ENCODE measurements around the gene SARS1.

SARS1 gene

DNA sequence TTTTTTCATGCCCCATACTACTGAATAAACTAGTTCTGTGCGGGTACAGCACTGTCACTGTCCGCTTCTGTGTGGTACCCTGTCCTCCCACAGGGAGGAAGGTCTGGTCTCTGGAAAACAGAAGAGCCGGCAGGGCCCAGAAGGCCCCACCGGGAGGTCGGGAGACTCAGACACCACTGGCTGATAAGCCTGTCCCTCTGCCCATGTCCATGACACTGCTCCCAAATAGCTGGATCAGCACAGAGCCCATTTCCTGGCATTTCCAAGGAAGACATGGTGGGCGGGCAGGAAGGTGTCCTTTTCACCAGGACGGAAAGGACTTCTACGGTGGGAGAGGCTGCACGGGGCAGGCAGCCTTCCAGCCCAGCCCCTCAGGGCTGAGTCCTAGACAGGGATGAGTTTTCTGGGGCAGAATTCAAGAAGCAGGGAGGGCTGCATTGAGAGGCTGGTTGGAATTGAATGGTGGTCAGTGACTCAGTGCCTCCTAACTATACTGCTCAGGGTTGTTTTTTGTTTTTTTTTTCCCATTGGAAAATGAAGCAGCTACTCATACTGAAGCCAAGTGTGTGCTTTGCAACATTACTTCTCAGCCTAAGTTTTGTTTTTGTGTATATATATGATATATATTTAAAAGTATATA, 62.1 kb downstream of the SARS1 start:
- Histone ChIP-seq H3F3A (ENCODE audit: low read depth) (no peaks in the 10 kb centered on the region), H4K20me1 (ENCODE audit: insufficient read depth, low read length, poor library complexity, severe bottlenecking) (no peaks in the 10 kb centered on the region), H3K4me3 (ENCODE audit: low read length, poor library complexity, severe bottlenecking) (no peak overlapping the region), H3K36me3 (ENCODE audit: insufficient read depth, low read length) (no peaks in the 10 kb centered on the region), H2AFZ (ENCODE audit: low read length) (no peak overlapping the region), H3K4me2 (ENCODE audit: low read depth, low read length, poor library complexity, severe bottlenecking) (no peak overlapping the region), H3K4me1 (ENCODE audit: insufficient read depth, low read length, poor library complexity, severe bottlenecking) (peaks cover 14% of the 10 kb centered on the region), H3K9ac (ENCODE audit: low read depth, low read length, poor library complexity, severe bottlenecking) (no peak overlapping the region), H3K79me2 (ENCODE audit: insufficient read depth, low read length) (peaks cover 14% of the 10 kb centered on the region), H3K9me3 (ENCODE audit: insufficient read depth, low read depth, low read length) (no peaks in the 10 kb centered on the region), H3K27me3 (ENCODE audit: insufficient read depth, low read length, poor library complexity, severe bottlenecking) (no peaks in the 10 kb centered on the region), H3K9me2 (replicated peaks; ENCODE audit: low read depth, low read length) (no peaks in the 10 kb centered on the region)
- no peak for TF ChIP-seq EZH2phosphoT487 (IDR thresholded peaks at IDR 0.05; ENCODE audit: borderline replicate concordance)
- TF ChIP-seq, protein P1, sequence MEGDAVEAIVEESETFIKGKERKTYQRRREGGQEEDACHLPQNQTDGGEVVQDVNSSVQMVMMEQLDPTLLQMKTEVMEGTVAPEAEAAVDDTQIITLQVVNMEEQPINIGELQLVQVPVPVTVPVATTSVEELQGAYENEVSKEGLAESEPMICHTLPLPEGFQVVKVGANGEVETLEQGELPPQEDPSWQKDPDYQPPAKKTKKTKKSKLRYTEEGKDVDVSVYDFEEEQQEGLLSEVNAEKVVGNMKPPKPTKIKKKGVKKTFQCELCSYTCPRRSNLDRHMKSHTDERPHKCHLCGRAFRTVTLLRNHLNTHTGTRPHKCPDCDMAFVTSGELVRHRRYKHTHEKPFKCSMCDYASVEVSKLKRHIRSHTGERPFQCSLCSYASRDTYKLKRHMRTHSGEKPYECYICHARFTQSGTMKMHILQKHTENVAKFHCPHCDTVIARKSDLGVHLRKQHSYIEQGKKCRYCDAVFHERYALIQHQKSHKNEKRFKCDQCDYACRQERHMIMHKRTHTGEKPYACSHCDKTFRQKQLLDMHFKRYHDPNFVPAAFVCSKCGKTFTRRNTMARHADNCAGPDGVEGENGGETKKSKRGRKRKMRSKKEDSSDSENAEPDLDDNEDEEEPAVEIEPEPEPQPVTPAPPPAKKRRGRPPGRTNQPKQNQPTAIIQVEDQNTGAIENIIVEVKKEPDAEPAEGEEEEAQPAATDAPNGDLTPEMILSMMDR (conservative IDR thresholded peaks at IDR 0.05; ENCODE audit: low read length): no peak

DNA sequence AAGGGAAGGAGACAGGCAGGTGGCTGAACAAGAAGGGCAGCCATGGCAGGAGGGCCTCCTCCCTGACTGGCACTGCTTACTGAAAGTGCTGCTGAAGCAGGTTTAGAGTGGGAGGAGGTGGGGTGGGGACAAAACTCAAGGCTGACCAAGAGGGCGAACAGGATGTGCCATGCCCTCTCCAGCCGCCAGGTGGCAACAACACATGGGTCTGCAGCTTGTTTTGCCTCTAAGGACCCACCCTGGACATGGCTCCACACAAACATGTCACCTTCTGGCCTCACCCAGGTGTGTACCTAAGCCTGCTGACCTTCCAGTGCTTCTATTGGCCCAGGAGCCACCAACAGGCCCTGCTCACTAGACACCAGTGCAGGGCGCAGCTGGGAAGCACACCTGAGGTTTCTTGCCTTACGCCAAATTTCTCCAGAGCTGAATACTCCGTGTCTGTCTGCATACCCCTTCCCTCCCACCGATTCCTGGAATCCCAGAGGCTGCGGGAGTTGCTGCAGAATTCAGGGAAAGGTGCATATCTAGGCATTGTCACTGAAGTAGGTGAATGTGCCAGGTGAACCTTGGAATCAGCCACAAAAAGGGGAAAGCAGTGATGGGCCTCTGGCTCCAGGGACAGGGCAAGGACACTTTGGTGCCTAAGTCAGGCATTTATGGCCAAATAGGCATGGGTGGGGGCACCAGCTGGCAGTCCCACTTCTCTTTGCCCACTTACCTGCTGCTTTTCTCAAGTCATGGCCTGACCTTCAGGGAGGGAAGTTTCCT, 63.9 kb downstream of the SARS1 start:
- TF ChIP-seq EZH2phosphoT487 (IDR thresholded peaks at IDR 0.05; ENCODE audit: borderline replicate concordance): no peak
- TF ChIP-seq, protein P1 (conservative IDR thresholded peaks at IDR 0.05; ENCODE audit: low read length): peak; percentile 91
- H3K36me3 ChIP-seq (ENCODE audit: insufficient read depth, low read length): no peaks in the 10 kb centered on the region
- H3K27me3 ChIP-seq (ENCODE audit: insufficient read depth, low read length, poor library complexity, severe bottlenecking): no peaks in the 10 kb centered on the region
- peaks cover 32% of the 10 kb centered on the region for H3K79me2 ChIP-seq (ENCODE audit: insufficient read depth, low read length)
- no peak overlapping the region for H3K4me2 ChIP-seq (ENCODE audit: low read depth, low read length, poor library complexity, severe bottlenecking)
- H3K4me1 ChIP-seq (ENCODE audit: insufficient read depth, low read length, poor library complexity, severe bottlenecking): peaks cover 29% of the 10 kb centered on the region
- H3K4me3 ChIP-seq (ENCODE audit: low read length, poor library complexity, severe bottlenecking): no peak overlapping the region
- H3K9me3 ChIP-seq (ENCODE audit: insufficient read depth, low read depth, low read length): no peaks in the 10 kb centered on the region
- no peaks in the 10 kb centered on the region for H4K20me1 ChIP-seq (ENCODE audit: insufficient read depth, low read length, poor library complexity, severe bottlenecking)
- H3F3A ChIP-seq (ENCODE audit: low read depth): no peaks in the 10 kb centered on the region
- H2AFZ ChIP-seq (ENCODE audit: low read length): peak overlapping the region; percentile 35; the same call in 1 of the 2 replicates
- no peak overlapping the region for H3K9ac ChIP-seq (ENCODE audit: low read depth, low read length, poor library complexity, severe bottlenecking)
- H3K9me2 ChIP-seq (replicated peaks; ENCODE audit: low read depth, low read length): no peaks in the 10 kb centered on the region

DNA sequence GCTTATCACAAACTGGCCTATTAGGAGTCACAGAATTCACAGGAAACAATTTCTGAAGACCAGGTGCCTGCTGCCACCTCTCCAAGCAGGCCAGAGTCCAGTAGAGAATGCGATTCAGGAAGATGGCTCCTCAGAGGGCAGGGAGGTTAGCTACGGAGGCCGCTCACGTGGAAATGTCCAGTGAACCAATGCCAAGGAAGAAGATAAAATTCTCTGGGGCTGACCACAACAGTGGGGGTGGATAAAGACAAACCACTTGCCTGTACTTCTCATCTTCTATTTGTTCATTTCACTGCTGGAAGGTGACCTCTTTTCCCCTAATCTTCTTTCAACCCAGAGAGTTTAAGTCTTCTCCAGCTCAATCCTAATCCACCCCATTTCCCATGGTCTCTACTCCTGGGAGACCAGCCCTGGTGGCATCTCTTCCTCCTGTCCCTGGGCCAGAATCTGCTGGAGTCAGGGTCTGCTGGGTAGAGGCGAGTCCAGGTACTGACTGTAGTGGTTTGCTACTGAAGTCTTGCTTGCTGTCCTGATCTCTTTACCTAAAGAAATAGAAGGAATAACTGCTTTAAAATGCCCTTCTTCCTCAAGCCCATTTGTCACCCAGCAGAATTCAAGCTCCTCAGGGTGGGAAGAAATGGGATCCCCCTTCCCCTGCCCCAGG, 66.0 kb downstream of the SARS1 start:
- peaks cover 35% of the 10 kb centered on the region for H3K79me2 ChIP-seq (ENCODE audit: insufficient read depth, low read length)
- TF ChIP-seq, protein P1 (conservative IDR thresholded peaks at IDR 0.05; ENCODE audit: low read length): no peak
- TF ChIP-seq EZH2phosphoT487 (IDR thresholded peaks at IDR 0.05; ENCODE audit: borderline replicate concordance): no peak
- no peaks in the 10 kb centered on the region for H4K20me1 ChIP-seq (ENCODE audit: insufficient read depth, low read length, poor library complexity, severe bottlenecking)
- H3K4me1 ChIP-seq (ENCODE audit: insufficient read depth, low read length, poor library complexity, severe bottlenecking): peaks cover 41% of the 10 kb centered on the region
- H3K4me2 ChIP-seq (ENCODE audit: low read depth, low read length, poor library complexity, severe bottlenecking): peak overlapping the region; percentile 94
- peak overlapping the region; percentile 86 for H3K4me3 ChIP-seq (ENCODE audit: low read length, poor library complexity, severe bottlenecking)
- no peaks in the 10 kb centered on the region for H3F3A ChIP-seq (ENCODE audit: low read depth)
- no peaks in the 10 kb centered on the region for H3K27me3 ChIP-seq (ENCODE audit: insufficient read depth, low read length, poor library complexity, severe bottlenecking)
- no peaks in the 10 kb centered on the region for H3K9me3 ChIP-seq (ENCODE audit: insufficient read depth, low read depth, low read length)
- H3K9ac ChIP-seq (ENCODE audit: low read depth, low read length, poor library complexity, severe bottlenecking): peak overlapping the region; percentile 92
- H3K36me3 ChIP-seq (ENCODE audit: insufficient read depth, low read length): no peaks in the 10 kb centered on the region
- no peak overlapping the region for H2AFZ ChIP-seq (ENCODE audit: low read length)
- H3K9me2 ChIP-seq (replicated peaks; ENCODE audit: low read depth, low read length): no peaks in the 10 kb centered on the region

Data from Loucy (cell line).